Renal cortical epithelial cell (primary cell): ENCODE data around the gene GPR89A. TPM values are rescaled to one million over a fixed set of nuclear protein-coding genes. Genes with fewer than 3 reads are reported as not detected.
"Not testable (repeated sequence)": the region's sequence is repeated elsewhere in the genome, so short reads cannot be mapped to it uniquely, and the experiment has no call there.

ENCODE experiments used
- DNase-seq: peaks from one replicate; pipeline ENCODE4 v3.0.0-alpha.2; 2011; ENCODE audit warnings: low read depth
- total RNA-seq: library from RNA; depleted of rRNA; stranded (reverse); fragments of >200 nt; gene quantifications from 2 replicates; pipeline ENCODE4 v1.2.3, GENCODE V29; 2014

The GPR89A gene
- 44.6 and 54.2 TPM in 2 replicates for total RNA-seq

DNA sequence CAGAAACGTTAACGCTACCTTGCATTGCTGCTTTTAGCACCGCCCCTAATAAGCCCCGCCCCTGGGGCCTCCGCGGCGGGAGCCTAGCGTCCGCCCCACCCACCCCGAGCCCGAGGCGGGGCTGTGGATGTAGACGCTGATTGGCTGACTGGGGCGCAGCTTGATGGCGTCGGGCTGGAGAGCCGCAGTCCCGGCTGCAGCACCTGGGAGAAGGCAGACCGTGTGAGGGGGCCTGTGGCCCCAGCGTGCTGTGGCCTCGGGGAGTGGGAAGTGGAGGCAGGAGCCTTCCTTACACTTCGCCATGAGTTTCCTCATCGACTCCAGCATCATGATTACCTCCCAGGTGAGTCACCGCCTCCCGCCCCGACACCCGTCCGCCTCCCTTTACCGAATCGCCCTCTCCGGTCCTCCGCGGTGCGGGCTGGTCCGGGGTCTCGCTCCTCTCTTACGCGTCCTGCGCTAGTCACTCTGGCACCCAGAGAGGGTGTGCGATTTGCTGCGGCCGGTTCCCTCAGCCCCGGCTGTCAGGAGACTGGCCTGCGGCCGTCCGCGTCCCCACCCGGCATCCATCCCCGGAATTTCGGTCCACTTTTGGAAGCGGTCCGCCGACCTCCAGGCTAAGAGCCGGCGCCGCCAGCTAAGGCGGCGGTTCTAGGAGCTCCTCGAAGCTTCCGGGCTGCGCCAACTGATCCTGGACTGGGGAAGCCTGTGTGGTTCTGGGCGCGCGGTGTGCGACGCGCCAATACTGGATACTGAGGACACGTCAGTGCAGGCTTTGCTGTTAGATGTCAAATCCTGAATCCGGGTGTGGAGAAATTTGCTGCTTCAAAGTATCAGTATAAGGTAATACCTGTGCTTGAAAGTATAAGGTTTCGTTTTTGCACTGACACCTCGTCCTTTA, at the start of gene GPR89A:
GPR89A (plus strand) TSS at position 156 of the 901 bp plus-strand sequence; CDS start at position 302, 146 bp downstream.
- DNase-seq: peak; percentile 81

GRCh38 chr1:145586820-145587219, 21.0 kb upstream of the GPR89A start:
- not testable (repeated sequence) for DNase-seq

DNA sequence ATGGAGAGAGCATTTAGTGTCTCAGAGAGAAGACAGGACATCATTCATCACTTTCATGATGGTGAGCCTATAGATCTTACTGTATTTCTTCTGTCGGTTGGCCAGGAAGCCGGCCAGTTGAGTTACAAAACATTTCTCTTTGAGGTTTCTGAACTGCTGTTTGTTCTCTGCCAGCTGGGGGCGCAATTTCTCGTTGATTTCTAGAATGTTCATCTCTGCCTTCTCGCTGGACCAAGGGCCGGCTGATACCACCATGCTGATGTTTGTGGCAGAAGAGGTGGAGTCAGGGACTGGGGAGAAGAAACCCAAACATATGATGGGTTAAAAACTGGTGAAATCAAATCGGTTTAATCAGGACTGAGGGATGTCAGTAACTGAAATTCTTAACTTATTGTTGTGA, 17.0 kb upstream of the GPR89A start:
- DNase-seq: not testable (repeated sequence)

GRCh38 chr1:145592347-145592746, 15.4 kb upstream of the GPR89A start:
- DNase-seq: not testable (repeated sequence)

GRCh38 chr1:145595421-145595820, 12.4 kb upstream of the GPR89A start:
- not testable (repeated sequence) for DNase-seq

- DNase-seq: not testable (repeated sequence)
Measured at GRCh38 chr1:145596236-145596635, 11.6 kb upstream of the GPR89A start.

DNA sequence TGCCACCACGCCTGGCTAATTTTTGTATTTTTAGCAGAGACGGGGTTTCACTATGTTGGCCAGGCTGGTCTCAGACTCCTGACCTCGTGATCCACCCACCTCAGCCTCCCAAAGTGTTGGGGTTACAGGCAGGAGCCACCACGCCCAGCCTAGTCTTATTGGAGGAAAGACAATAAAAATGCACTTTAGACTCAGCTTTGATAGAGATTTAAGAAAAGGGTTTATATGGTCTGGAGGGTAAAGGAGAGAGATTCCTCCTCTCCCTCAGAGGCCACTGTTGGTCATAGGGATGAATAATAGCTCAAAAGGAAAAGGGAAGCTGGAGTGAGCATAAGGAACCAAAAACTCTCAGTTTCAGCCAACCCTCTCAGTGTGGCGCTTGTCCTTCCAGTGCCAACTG, 8.4 kb upstream of the GPR89A start:
- not testable (repeated sequence) for DNase-seq

GRCh38 chr1:145601593-145601992, 6.2 kb upstream of the GPR89A start:
- DNase-seq: no peak

DNA sequence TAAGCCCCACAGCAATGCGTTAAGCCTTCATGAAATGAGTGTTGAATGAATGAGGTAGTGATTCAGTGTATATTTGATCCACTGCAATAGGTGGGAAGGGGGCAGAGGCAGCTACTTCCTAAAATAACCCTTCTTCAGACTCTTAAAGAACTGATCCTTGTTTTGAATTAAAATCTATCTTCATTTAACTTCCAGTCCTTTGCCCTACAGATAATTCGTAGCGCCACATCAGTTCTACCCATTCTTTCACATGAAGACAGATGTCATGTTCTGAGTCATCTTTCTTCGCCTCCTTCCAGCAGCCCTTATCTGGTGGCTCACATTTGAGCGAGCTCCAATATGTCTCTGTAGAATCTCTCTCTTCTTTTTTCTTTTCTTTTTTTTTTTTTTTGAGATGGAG, 948 bp upstream of the GPR89A start:
- DNase-seq: not testable (repeated sequence)

- not testable (repeated sequence) for DNase-seq
Measured at GRCh38 chr1:145607289-145607688, 499 bp upstream of the GPR89A start.

DNA sequence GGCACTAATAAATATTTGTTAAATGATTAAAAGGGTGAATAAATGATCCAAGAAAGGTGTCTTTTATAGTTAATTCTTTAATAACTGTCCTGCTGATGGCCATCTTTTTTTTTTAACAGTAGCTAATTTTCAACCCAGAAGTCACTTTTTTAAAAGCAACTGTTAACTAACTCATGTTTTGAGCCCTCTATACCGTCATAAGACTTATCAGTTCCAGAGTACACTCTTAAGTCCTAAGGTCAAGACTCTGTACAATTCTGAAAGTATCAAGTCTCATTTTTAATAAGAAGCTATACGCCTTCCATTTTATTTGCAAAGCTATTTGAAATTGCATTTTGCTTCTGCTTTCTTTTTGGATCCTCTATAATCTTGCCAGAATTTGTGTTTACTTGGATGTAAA, 3.0 kb downstream of the GPR89A start:
- not testable (repeated sequence) for DNase-seq

DNA sequence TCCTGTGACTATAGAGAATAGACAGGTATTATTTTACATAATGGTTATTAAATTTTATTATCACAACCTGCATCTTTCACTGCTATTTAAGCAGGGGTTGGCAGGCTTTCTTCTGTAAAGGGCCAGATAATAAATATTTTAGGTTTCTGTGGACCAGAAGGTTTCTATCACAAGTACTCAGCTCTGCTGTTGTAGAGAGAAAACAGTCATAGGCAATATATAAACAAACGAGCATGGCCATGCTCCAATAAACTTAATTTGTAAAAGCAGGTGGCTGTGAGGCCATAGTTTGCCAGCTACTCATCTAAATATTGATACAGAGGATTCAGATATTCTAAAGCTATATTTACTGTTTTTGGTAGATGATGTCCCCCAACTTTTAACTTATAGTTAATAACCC, 12.3 kb downstream of the GPR89A start:
- not testable (repeated sequence) for DNase-seq

DNA sequence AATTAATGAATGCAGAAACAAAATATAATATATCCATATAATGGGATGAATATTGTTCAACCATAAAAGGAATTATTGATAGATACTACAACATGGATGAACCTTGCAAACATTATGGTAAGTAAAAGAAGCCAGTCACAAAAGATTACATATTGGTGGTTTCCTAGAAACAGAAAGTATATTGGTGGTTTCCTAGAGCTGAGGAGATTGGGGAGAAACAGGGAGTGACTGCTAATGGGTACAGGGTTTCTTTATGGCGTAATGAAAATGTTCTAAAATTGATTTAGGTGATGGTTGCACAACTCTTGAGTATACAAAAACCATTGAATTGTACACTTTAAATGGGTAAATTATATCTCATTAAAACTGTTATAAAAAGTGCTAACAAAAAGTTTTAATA, 14.4 kb downstream of the GPR89A start:
- not testable (repeated sequence) for DNase-seq

GRCh38 chr1:145636237-145636636, 28.4 kb downstream of the GPR89A start:
- DNase-seq: not testable (repeated sequence)

- not testable (repeated sequence) for DNase-seq
Measured at GRCh38 chr1:145641886-145642285, 34.1 kb downstream of the GPR89A start.

DNA sequence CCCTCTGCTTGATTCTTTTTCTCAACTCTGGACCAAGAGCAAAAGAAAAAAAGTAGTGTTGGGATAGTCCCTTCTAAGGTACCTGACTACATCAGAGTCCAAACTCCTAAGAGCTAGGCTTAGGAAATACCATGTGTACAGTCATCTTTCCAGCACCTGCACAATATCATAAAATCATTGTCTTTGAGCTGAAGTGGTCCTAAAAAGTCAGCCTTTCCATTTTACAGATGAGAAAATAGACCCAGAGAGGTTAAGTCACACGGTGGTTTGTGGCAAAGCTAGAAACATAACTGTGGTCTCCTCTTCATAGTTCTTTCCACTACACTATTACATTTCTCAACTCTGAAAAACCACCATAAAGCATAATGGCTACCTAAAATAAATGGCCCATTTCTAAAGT, 36.2 kb downstream of the GPR89A start:
- DNase-seq: not testable (repeated sequence)

- peak; percentile 22 for DNase-seq
Measured at GRCh38 chr1:145656245-145656943, 48.6 kb downstream of the GPR89A start.

DNA sequence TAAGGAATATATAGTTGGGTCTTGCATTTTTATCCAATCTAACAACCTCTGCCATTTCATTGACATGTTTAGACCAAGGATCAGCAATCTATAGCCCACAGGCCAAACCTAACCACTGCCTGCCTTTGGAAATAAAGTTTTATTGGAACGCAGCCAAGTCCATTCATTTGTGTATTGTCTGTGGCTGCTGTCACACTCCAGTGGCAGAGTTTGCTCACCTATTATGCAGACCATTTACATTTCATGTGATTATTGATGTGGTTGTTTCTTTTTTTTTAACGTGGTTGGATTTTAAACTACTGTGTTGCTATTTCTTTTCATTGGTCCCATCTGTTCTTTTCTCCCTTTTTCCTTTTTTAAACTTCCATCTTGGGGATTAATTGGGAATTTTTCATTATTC, 54.7 kb downstream of the GPR89A start:
- peak; percentile 74 for DNase-seq

DNA sequence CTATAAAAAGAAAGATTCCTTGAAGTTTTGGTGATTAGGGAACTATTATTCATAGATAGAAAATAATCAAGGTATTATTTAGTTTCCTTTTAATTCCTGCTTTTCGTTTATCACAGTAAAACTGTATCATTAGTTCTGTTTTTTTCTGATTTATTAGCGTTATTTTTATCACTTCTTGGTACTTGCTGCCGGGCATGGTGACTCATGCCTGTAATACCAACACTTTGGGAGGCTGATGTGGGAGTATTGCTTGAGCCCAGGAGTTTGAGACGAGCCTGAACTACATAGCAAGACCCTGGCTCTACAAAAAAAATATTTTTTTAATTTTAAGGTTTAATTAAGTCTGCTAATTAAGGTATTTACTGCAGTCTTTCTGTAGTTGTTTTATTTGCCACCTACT, 57.2 kb downstream of the GPR89A start:
- DNase-seq: peak; percentile 22

- not testable (repeated sequence) for DNase-seq
Measured at GRCh38 chr1:145670995-145671745, 63.4 kb downstream of the GPR89A start.

DNA sequence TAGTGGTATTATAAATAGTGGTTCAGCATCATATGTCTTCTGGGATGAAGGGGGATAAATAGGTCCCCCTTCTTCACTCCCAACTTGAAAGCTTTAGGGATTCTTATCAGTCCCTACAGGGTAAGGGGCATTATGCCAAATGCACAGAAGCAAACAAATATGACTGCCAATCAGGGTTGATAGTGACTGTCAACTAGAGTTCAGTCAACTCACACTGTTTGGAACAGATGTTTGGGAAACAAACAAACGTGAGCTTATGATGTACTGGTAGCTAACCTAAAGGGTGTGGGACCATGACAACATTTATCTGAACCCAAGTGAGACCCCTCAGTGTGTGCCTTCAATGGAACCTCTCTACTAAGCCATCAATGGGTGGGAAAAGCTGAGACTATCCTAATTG, 65.4 kb downstream of the GPR89A start:
- not testable (repeated sequence) for DNase-seq

- not testable (repeated sequence) for DNase-seq
Measured at GRCh38 chr1:145684858-145685257, 77.1 kb downstream of the GPR89A start.
